Stimulated activated CD8-positive, alpha-beta memory T cell treated with anti-CD3 and anti-CD28 coated beads, Interleukin-15, amount 100 ng/mL, for 48 hours (primary cell): Measurements from ENCODE around the gene GRIK3.

Experiments
- DNase-seq, 2 donors: peaks; one replicate each; pipeline ENCODE4 v3.0.0-alpha.2; 2020; ENCODE audit warnings: low read depth in 2 of 2

GRIK3 gene

DNA sequence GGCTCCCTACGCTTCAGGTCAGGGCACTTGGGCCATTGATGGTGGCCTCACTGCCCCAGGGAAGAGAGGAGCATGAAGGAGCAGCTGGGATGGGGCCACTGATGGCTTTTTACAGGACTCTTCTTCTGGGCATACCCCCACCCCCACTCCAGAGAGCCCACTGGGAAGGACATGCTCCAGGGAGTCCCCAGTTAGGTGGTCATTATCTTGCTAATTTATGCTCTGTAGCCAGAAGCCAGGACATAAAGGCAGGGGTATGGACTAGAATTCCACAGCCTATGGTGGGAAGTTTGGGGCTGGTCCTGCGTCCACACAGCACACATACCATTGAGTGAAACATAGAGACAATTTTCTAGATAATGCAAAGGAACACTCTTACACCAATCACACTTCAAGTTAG is 8.8 kb upstream of the GRIK3 start:
- DNase-seq = no peak

DNA sequence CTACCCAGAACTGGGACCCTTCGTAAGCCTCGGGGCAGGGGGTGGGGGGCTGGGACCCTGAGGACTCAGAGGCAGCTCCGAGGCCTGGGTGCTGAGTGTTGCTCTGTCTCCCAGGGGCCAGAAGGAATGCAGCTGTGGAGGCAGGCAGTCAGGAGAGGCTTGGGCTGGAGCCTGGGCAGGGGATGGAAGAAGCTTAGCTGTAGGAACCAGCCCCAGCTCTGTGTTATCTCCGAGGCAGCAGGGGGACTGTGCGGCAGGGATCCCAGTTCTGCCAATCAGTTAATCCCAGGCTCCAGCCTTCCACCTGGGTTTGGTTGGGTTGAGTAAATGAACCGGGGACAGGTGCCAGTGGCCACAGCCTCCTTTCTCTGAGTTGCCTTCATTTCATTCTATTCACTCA is 8.2 kb upstream of the GRIK3 start:
- DNase-seq = no peak

DNA sequence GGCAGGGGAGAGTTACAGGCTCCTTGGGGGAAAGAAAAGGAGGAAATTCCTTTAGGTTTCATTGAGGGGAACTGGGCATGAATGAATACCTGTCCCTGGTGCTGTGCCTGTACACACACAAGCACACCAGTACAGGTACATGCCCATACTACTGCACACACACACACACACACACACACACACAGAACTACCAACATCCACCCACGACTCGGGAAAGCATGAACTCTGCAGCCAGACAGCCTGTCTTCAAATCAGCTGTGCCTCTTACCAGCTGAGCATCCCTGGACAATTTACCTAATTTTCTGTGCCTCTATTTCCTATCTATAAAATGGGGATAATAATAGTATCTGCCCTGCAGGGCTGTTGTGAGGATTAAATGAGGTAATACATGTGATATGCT is 7.2 kb upstream of the GRIK3 start:
- no peak for DNase-seq

DNA sequence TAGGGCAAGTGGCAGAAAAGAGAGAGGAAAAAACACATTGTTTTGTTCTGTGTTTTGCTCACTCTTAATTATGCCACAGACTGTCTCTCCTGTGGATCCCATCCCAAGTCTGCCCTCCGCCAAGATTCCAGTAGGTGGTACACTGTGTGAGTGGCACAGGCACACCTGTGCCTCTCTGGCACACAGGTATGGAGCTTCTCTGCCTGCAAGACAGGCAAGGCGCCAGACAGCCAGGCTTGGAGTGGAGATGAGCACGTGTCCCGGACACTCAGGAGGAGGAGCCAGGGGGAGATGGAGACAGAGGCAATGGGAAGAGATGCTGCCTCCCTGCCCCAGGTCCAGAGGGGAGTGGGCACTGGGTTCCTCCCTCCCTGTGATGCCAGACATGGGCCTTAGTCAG is 6.5 kb upstream of the GRIK3 start:
- DNase-seq = no peak

DNA sequence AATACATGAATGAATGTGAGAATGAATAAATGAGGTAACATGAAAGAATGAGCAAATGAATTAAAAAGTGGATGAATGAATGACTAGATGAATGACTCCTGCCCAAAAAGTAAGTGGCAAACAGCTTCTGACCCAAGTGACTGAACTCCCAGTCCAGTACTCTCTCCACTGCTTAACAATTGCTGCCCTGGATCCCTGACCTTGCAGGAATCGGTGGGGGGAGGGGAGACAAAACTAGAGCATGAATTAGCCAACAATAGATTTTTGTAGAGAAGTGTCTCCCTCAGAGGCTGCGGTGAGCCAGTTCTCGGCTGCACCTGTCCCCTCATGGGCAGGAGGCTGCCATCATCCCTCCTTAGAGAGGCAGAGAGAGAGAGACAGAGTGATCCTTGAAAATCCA is 5.9 kb upstream of the GRIK3 start:
- DNase-seq = no peak

DNA sequence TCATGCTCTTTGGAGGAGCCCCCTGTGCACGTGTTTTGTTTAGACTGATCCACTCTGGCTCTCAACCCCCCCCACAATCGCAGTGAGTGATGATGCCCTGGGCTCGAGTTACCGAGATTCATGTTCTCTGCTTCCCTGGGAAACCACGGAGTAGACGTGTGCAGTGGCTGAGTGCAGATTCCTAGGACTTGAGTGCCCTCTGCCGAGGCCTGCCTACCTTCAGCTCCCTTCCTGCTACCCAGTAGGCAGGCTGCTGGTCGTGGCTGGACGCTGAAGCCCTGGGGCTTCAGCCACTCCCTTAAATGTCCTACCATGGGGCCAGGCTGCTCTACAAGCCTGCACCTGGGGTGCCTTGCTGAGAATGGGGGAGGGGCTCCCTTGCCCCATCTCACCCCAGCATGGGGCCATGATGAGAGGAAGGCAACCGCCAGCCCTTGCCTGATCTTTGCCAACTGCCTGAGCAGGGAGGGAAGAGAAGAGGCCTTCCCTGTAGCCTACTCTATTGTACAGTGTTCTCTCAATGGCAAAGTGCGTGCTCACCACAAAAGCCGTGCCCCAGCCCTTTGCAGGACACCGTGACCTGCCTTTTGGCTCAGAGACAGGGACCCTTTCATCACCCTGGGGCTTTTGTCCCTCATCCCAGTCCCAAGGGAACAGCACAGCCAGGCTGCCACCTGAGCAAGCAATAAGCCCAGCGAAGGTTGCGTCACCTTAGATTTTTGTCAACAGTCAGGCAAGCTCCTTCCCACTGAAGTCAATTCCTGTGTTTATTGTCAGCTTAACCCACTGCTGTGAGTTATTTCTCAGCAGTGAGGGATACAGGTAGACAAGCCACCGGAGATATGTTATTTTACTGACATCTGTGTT is 4.1 kb upstream of the GRIK3 start:
- no peak for DNase-seq

DNA sequence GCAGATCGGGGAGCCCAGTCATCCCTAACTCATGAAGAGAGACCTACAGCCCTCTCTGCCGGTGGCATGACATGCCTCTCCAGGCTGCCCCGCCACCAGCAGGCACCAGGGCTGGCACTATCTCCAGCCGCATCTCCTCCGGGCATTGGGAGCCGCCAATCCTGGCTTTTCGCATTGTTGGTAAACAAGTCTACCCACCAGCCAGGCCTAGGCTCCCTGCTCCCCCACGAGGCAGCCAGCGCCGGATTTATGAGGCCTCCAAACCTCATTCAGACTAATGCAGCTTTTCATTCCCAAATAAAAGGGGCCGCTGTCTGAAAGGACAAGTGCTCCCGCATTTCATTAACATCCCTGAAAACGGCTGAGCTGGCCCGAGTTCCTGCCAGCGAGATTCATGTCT is 3.4 kb upstream of the GRIK3 start:
- no peak for DNase-seq

DNA sequence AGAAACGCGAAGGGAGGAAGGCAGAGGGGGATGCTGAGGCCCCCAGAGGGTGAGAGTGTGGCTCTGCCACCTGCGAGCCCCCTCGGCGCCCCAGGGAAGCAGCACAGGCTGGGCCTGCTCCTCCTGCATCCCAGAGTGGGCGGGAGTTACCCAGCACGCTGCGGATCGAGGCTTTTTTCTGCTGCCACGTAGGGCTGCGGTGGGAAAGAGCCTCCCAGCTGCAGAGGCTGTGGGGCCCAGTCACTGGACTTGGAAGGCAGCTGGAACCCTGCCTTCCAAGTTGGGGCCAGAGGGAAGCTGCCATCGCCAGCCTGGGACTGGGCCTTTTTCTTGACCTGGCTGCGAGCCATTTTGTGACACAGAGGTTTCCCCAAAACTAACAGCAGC is 2.3 kb upstream of the GRIK3 start:
- no peak for DNase-seq

DNA sequence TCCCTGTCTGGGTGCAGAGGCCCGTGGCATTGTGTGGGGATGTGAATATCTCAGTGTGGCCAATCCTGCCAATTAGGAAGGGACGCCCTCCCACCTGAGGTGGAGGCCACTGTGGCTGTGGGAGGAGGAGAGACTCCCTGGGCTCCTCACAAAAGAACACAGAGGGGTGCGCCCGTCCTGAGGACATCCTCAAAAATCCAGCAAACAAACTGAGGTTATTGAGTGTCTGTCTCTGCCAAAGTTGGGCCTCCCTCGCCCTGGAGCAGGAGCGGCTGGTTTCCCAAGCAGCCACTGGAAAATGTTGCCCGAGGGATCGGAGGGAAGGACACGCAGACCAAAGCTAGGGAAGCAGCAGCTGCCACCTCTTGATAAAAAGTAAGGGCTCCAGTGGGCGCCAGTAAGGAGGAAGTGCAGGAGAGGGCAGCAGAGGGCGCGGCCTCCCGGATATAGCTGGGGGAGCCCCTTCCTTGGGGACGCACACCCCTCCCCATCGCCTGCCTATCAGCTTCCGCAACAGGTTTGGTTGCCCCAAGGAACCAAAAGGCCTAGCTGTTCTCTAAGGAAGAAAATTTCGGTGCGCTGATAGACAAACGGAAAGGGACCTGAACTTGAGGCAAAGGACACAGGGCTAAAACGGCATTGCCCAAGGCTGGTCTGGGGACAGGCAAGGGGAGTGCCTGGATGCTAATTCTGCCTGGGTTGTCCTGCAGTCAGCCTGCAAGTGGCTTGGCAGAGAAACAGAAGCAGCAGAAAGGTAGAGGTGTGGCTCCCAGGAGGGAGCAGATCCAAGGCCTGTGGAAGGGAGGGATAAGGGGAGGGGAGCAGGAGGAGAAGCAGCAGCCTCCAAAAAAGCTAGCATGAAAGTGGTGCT is 1.7 kb upstream of the GRIK3 start:
- no peak for DNase-seq

DNA sequence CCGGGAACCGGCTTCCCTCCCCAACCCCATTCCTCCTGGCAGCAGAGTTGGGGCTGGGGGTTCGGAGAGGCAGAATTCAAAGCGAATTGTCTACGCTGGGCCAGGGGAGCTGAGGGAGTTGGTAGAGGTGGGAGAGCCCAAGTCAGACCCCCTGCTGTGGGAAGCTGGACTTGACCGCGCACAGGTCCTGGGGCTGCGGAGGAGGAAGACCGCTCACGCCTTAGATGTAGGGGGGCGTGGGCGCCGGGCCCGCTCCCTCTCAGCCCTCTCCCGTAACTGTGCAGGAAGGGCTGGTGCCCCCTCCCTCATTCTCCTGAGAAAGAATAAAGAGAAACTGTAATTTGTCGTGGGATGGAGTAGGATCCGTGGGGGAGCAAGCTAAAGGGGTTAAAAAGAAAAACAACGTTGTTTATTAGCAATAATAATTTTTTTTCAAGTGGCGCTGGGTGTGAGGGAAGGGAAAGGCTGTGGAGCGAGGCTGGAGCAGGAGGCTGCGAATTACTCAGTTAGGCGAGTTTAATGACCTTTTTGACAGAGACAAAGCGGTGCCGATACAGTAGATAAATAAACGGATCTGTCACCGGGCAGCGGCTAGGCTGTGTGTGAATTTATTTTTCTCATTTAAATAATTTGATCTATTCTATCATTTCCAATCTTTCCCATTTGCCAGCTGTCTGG is 838 bp upstream of the GRIK3 start:
- no peak for DNase-seq

DNA sequence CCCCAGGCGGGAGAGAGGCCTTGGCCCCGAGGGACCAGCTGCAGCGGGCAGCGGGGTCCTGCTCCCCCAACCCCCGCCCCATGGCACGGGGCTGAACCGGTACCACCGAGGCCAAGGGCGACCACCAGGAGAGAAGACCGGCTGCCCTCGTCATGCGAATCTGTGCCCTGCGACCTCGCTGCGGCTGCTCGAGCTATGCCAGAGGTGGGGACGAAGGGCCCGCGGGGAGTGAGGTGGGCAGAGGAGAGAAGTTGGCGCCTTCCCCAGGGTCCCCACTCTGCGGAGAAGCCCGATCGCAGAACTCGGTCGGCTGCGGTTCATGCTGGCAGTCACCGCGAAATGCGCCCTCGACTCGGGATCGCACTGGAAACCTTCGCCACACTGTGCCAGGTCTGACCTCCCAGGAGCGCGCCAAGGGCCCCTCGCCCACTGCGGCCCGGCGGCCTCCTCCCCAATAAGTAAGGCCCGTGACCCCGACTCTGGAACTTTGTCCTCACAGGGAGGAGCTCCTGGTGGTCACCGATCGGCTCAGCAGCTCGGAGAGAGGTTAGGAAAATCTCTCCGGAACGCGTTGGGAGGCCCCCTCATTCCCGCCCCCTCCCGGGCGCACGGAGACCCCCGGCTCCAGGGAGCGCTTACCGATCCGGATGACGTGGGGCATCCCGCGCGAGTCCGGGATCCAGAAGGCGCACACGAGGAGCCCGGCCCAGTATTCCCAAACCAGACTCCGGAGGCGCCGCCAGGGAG is 787 bp downstream of the GRIK3 start:
- DNase-seq = no peak

DNA sequence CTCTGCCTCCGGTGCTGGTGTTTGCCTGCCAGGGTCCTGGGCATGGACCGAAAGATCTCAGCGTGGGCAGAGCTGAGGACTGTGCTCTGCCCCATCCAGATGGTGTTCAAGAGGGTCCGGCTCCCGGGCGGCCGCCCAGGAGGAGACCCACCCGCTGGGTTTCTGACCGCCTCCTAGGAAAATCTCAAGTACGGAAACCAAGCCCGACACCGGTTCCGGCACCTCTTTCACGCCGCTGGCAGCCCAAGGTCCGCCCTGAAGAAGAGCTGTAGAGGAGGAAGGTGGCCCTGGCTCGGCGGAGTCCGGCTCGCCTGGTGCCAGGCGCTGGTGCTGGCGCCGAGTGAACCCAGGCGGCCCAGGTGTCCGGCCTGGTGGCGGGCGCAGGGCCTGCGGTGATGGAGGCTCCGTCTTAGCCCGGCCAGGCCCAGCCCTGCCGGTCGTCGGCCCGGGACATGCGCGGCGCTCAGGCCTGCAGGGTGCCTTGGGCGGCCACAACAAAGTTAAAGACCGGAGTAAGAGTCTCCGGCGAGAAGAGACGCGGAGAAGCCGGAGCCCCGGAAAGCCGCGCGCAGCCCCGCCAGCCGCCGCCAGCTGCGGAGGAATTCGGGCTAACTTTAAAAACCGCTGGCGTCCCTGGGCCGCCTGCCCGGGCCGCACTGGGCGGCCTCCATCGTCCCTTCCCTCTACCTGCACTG is 1.5 kb downstream of the GRIK3 start:
- DNase-seq = no peak

DNA sequence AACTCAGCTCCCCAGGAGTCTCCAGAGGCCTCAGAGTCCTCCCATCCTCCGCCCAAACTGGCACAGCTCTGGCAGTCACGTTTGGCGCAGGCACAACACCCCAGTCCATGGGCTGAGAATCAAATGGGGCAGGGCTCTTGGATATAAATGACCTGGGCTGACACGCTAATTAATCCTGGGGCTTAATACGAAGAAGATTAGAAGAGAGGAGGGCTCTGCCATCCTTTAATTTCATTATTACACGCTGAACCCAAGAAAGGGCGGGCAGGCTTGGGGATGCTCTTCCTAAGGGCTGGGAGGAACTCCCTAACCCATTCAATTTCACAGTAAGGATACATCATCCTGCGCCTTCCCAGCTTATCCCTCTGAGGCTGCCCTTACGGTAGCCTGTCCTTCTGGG is 2.4 kb downstream of the GRIK3 start:
- DNase-seq = no peak

DNA sequence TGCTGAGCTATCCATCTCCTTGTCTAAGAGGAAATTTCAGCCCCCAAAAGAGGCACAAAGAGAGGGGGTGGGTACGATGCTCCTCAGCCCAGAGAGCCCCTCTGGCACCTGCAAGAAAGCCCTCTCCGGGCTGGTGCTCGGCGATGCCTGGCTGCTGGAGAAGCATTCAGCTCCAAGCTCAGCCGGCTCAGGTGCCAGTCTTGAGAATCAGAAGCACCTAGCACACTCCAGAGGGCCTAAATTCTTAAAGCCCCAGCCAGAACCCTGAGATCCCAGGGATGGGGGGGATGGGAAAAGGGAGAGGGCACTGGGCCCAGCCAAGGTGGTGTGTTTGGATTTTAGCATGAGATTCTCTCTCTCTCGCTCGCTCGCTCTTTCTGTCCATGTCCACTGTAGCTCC is 2.9 kb downstream of the GRIK3 start:
- DNase-seq = no peak

DNA sequence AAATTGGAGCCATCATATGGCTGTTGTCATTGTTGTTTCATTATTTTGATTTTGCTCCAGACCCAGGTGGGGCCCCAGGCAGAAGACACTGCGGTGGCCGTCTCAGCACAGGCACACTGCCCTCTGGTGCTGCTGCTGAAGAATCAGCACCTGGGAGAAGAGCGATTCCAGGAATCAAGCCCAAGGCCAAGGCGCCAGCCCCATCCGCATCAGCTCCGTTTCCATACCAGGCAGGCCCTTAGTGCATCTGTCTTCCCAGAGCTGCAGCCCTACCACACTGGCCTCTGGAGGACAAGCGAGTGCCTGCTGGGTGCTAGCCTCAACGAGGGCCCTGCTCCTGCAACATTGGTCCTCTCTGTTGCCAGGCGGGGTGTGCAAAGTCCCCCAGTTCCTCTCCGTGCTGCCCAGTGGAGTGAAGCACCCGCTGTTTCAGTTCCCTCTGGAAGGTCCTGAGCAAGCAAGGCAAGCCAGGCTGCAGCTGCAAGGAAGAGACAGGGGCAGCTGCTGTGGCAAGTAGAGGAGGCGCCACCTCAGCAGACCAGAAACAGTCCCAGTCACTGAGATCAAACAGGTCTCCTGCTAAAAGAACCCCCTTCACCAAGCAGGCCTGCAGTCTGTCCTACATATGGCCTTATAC is 5.2 kb downstream of the GRIK3 start:
- DNase-seq = no peak

DNA sequence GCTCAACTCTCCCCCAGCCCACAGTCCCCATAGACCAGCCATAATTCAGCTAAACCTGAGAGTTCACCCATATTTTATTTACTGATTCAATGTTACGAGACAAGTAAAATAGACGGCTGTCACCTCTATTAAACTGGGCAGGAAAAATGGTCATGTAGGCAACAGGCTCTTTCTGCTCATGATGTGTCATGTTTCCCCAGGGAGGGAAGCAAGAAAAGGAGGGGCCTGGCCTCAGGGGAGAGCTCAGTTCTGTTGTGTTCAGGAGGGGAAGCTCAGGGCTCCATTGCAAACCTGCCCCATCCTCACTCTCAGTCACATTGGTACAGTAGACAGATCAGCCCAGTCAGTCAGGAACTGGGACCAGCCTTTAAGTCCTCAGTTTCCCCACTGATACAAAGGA is 12.8 kb downstream of the GRIK3 start:
- DNase-seq = no peak

DNA sequence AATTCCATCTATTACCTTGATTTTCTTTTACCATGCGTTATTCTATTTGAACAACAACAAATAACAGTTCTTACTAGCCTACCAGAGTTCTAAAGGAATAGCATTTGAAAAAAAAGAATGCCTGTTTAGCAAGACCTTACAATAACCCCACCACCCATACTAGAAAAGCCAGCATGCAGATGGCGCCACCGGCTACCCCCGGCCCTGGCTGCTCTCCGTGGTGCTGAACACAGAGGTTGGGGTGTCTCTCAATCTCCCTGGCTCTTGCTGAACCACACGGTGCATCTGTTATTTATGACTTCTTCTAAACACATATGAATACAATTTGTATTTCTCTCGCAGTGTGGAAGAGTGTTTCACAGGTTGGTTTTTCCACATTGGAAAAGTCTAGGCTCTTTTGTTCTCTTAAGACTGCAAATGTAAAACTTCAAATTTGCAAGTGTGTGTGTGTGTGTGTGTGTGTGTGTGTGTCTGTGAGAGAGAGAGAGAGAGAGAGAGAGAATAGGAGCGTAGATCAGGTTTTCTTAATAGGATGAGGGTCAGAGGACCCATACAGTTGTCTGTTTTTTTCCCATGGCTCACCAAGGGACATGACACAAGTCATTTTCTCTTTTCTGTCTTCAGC is 13.6 kb downstream of the GRIK3 start:
- no peak for DNase-seq

DNA sequence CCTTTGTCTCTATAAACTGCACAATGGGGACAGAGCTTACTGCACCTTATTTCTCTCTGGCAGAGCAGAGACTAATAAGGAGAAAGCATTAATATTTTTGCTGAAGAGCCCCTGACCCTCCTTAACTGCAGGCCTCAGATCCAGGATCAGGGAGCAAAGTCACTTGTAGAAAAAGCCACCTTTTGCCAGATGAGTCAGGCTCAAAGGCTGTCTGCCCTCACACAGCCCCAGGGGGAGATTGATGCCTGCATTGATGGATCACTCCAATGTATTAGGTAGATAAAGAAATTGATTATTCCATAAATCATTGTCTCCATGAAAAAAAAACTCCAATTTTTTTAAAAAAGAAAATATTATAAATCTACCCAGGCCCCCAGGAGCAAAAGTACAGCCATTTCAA is 15.8 kb downstream of the GRIK3 start:
- no peak for DNase-seq

DNA sequence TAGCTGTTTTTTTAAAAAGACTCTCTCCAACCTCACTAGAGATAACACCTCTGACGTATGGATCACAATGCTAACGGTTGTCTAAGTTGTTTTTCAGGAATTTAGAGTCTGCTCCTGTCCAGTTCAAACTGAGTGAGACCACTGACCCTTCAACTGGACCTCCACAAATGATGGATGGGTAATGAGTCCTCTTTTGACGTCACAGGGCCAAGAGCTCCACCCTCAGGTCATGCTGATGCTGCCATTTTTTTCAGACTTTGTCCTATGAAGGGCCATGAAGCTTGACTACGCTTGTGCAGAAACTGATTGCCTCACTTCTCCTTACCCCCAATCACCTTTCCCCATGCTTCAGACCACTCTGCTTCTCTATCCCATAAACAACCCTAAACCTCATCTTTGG is 16.6 kb downstream of the GRIK3 start:
- no peak for DNase-seq

DNA sequence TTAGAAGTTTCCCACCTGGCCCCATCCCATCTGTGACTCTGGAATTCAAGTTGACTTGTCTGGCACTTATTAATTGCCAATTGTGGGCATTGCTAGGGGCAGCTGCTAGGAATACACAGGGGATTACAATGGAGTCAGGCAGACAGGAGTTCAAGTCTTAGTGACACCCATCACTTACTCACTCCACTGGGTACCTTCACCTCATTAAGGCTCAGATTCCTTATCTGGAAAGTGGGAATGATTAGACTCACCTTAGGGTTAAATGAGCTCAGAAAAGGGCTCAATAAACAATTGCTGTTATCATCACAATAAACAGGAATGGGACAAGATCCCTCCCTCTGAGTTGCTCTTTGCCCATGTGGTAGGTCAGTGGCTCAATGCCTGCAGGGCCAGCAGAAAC is 18.2 kb downstream of the GRIK3 start:
- DNase-seq = no peak
